ENCODE data around the gene ZBTB18.

Gene ZBTB18

GRCh38 chr1:244089561-244089960, 38.5 kb downstream of the ZBTB18 start:
- DNase-seq (ENCODE audit: low spot score): no peak

GRCh38 chr1:244090645-244091044, 39.6 kb downstream of the ZBTB18 start:
- DNase-seq (ENCODE audit: low spot score): no peak

GRCh38 chr1:244092293-244092963, 41.3 kb downstream of the ZBTB18 start:
- peak; percentile 44 for DNase-seq (ENCODE audit: low spot score)

DNA sequence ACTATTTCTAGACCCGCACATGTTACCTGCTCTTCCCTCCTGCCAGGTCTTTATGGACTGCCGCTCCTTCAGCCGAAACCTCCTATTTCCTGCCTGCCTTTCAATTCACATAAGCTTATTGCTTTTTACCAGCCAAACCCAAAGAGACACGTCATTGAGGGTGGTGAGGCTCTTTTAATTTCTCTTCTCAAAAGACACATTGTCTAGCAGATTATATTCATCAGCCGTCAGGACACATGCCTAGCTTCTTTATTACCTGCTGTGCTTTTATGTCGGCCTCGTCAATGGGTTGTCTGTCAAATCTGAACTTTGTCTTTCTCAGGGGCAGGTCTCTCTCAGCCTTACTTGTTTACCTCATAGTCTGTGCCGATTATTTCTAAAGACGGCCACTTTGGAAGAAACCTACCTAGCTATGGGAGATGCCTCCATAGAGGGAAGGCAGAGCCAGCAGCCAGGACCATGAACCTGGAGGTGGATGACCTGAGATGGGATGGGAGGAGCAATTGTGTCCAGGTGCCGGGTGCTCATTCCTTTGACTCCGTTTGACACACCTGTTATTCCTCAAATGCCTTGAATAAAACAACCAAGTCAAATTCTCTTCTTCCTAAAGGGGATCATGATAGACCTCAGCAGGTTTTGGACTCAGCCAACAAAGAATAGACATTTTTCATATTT, 42.0 kb downstream of the ZBTB18 start:
- peak; percentile 61 for DNase-seq (ENCODE audit: low spot score)

GRCh38 chr1:244094880-244095528, 43.9 kb downstream of the ZBTB18 start:
- DNase-seq (ENCODE audit: low spot score): no peak

DNA sequence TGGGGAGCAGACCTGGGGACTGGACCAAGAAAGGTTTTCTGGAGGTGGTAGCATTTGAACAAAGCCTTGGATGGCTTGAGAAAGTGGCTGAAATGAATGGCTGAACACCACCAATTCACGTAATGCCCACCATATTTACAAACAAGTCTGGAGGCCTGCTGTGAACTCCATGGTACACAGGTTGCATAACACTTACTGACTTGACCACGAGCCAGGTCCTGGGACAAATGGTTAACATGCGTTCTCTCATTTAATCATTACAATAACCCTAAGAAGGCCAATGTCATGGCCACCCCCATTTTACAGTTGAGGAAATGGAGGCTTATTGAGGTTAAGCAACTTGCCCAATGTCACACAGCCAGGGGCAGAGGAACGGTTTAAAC, 44.4 kb downstream of the ZBTB18 start:
- no peak for DNase-seq (ENCODE audit: low spot score)

- DNase-seq (ENCODE audit: low spot score): peak; percentile 79
These were observed 45.1 kb downstream of the ZBTB18 start for GRCh38 chr1:244096066-244096610.

DNA sequence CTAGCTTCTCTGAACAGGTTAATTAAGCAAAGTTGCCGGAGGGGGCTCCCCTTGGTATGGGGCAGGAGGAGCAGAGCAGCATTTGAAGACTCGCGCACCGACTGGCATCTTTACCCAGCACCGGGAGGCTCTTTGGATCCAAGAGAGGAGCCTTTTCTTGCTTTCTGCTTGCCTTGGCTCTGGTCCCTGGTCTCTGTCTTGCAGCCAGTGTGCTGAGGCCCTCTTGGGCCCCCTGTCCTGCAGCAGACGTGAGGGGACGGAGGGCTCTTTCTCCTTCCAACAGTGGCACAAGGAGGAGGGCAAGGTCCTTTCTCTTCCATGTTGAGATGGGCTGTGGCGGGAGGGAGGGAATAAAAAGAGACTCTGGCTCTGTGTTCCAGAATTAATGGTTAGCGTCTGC, 45.6 kb downstream of the ZBTB18 start:
- peak; percentile 50 for DNase-seq (ENCODE audit: low spot score)

DNA sequence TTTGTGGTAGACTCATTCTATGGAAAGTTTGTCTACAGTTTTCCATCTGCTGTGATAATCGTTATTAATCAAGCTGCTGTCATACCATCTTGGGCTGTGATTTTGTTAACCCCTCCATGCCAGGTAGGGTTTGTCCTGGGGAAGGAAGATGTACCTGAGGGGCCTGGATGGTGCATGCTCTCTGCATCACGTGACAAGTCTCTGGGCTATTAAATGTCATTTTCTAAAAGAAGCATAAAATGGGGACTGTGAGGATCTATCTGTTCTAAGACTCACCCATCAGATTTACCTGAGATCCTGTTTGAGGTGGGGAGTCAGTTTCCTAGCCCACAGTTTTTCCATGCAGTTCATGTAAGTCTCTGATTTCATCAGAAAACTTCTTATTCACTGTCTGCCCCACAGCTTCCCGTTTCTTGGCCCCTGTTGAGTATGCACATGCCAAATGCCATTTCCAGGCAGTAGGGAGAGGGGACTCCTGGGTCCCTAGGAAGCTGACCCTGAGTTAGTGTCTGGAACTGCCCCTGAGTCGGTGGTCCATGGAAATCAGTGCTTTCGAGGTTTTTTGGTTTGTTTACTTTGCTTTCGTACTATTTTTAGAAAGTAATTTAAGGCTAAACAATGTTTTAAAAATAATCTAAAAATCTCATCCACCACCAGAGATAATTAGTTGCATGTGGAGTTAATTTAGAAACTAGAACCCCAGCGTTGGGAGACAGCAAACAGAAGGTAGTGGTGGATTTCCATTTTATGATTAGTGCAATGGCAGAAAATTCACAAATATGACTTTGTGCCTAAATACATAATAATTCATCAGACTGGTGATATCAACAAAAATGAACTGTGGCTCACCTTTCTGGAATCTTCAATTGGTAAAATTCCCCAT, 46.7 kb downstream of the ZBTB18 start:
- DNase-seq (ENCODE audit: low spot score): no peak

- peak; percentile 95 for DNase-seq (ENCODE audit: low spot score)
These were observed 48.3 kb downstream of the ZBTB18 start for GRCh38 chr1:244099258-244099930.

GRCh38 chr1:244100276-244100675, 49.2 kb downstream of the ZBTB18 start:
- peak; percentile 51 for DNase-seq (ENCODE audit: low spot score)

- peak; percentile 74 for DNase-seq (ENCODE audit: low spot score)
These were observed 49.8 kb downstream of the ZBTB18 start for GRCh38 chr1:244100704-244101453.

DNA sequence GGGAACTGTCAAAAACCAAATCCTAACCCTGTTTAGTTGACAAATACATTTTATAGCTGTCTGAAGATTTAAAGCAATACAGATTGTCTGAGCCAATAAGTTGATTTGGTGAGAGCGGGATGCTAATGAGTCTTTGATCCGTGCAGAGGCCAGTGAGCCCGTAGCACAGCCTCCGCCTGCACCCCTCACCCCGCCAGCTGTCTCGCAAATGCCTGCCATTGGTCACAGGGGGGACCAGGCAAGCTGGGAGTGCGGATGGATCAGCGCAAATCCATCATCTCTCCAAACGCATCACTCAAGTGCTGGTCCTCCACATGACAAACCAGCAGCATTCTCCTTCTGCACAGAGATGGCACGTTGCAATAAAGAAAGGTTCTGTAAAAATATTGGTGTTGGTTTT, 51.0 kb downstream of the ZBTB18 start:
- no peak for DNase-seq (ENCODE audit: low spot score)

DNA sequence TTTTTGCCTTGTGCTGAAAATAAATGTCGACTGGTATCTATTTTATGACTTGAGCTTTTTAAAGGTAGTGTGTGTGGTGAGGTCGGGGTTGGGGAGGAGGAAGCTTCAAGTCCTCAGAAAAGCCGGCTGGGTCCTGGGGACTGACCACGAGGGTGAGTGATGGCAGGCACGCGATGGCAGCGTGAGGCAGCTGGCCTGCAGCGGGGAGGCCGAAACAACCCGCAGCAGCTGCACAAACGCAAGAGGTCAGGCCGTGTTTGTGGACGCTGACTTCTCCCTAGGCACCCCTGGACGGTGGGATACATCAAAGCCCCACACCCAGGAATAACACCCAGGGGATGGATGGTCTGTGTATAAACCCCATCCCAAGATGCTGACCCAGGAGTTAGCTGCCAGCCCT, 51.4 kb downstream of the ZBTB18 start:
- no peak for DNase-seq (ENCODE audit: low spot score)

GRCh38 chr1:244104309-244105060, 53.4 kb downstream of the ZBTB18 start:
- DNase-seq (ENCODE audit: low spot score): no peak

DNA sequence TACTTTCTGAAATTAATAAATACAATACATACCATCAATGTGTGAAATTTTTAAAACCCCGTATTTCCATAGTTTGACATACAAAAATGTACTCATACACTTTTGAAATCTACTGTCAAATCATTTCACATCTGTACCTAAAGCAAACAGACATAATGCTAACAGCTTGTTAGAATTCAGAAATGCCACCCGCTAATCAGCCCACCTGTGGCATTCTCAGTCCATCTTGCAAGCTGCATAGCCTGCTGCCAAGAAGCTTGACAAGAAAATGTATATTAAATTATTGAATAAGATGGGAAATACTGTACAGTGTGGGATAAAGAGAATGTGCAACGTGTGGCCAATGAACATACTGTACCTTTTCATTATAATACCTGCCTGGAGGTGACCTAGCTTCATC, 55.1 kb downstream of the ZBTB18 start:
- DNase-seq (ENCODE audit: low spot score): no peak
